Amygdala (tissue), 56 donors: Measurements from ENCODE around the gene COPS3.

ENCODE experiments used
- DNase-seq, 56 donors: peaks; one replicate each; lab custom pipeline; 2025; lab: John Stamatoyannopoulos, UW

The COPS3 gene

DNA sequence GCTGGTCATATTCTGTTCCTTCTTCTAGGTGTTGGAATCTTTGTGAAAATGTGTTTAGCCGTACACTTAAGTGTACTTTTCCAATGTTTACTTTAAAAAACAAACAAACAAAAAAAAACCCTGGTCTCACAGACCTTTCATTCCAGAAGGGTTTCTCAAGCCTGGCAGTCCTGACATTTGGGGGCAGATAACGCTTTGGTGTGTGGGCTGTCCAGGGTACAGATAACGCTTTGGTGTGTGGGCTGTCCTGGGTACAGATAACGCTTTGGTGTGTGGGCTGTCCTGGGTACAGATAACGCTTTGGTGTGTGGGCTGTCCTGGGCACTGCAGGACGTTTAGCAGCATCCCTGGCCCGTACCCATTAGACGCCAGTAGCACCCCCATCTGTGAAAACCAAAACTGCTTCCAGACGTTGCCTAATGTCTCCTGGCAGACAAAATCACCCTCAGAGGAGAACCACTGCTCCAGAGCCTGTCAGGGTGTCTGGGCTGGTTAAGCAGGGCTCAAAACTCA, 28.8 kb downstream of the COPS3 start:
- no peak for DNase-seq

DNA sequence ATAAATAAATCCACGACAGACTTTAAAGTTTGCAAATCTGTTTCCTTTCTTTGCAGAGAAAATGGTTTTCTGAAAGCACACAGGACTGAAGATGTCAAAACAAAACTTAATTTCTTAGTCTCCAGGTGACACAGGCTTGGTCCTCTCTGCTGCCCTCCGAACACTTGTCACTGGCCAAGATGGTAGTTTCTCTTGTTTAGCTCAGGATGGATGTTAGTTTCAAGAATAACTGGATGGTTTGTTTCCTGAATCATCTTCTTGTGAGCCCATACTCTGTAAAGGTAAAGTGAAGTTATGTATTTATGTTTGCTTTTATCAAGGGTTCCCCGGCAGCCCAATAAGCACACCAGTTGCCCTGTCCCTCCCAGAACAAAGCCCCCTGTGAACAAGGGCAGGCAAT, 34.2 kb downstream of the COPS3 start:
- DNase-seq: no peak

DNA sequence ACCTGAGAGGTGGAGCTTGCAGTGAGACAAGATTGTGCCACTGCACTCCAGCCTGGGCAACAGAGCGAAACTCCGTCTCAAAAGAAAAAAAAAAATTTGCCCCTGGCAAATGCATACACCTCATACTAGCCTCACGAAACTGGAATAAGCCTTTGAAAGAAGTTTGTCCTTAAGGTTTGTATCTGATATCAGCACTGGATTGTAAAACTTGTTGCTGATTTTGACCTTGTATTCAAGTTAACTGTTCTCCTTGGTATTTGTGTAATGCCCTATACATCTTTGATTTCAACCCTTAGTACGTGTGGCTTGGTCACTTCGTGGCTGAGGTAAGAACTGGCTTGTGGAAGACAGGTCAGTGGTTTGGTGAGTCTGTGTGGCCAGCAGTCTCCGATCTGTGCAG, 37.9 kb downstream of the COPS3 start:
- DNase-seq: no peak

DNA sequence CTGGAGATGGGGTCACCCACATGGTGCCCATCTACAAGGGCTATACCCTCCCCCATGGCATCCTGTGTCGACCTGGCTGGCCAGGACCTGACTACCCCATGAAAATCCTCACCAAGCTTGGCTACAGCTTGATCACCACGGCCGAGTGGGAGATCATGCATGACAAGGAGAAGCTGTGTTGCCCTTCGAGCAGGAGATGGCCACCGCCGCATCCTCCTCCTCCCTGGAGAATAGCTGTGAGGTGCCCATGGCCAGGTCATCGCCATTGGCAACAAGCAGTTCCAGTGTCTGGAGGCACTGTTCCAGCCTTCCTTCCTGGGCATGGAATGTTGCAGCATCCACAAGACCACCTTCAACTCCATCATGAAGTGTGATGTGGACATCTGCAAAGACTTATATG, 38.8 kb downstream of the COPS3 start:
- DNase-seq: no peak

DNA sequence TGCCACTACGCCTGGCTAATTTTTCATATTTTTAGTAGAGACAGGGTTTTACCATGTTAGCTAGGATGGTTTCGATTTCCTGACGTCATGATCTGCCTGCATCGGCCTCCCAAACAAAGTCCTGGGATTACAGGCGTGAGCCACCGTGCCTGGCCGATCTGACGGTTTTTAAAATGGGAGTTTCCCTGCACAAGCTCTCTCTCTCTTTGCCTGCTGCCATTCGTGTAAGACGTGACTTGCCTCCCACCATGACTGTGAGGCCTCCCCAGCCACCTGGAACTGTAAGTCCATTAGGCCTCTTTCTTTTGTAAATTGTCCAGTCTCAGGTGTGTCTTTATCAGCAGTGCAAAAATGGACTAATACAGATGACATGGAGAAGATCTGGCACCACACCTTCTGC, 39.4 kb downstream of the COPS3 start:
- no peak for DNase-seq

DNA sequence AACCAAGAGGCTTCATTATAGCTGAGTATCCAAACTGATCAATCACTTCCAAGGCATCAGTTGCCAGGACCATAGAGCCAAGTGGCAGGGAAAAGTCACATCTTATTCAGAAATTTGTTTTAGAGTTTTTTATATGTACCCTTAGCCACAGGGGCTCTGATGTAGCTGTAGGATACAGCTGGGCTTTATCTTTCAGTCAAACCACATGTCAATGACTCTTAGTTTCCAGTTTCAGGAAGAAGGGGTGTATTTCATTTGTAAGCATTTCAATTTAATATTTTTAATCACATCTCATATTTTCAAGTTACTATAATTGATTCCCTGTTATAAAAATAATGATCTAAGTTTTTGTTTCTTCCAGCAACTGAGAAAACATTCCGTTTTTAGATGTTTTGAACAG, 41.2 kb downstream of the COPS3 start:
- no peak for DNase-seq

DNA sequence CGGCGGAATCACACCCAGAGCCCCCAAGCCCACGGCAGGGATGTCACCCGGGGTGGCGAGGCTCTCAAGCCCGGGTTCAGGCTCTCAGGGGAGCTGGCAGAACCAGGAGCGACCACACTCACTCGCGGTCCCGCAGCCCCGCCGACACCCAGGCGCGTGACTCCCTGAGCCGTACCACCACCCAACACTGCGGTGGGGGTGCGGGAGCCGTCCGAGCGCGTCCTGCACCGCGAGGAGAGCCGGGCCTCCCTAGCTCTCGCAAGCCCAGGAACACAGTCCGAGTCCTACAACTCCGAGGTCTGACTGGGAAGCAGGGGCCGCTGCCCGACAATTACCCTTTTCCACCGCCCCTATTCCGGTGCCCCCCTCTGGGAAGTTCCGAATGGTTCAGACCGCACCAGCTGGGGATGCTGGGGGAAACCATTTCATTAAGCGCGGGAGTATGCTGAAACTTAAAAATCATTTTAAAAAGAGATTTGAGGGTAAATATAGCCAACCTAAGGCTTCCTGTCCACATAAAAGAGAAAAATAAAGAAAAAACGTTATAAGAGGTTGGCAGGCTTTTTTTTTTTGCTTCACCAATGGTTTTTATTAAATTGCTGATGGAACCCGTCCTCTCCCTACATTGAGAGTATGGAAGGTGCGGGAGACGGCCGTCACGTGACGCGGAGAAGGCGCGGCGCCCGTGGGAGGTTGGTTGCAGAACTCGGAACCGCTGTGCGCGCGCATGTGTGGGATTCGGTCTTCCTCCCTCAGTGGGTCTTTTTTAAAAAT, 43.8 kb downstream of the COPS3 start, which contains the start of gene FLCN:
FLCN (minus strand) TSS at position 143 of the 774 bp plus-strand sequence. CDS start 9,031 bp downstream, outside the sequence.
- DNase-seq: peak; percentile 44 to 95 (median 82)

DNA sequence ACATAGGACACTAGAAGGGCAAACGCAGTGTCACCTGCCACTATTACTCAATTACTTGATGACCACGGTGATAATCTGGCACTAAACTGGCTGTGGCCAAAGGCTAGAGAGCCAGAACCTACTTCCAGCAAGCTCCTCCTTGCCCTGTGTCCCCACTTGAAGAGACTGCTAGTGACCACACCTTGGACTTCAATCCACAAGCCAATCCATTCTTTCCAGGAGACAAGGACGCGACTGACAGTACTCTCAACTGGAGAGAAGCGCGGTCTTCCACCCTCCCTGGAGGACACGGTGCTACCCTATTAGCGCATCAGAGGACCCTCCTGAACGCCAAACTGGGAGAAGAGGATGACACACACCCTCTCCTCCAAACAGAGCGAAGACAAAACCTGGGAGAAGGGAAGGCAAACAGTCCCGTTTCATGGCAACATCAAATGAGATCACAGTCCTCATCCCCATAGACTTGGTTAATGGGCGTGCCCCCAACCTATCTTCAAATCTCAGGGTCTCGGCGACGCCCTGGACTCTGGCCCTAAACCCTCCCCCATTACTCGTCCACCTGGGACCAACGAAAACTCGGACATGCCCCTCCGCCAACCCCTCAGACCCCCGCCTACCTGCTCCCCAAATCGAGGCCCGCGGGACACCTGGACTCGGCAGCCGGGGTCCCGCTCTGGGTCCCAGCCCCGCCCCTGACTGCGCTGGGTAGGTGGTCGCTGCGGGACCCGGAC, 44.6 kb downstream of the COPS3 start:
- DNase-seq: peak in 6 of 56 donors; percentile 16 to 44 (median 20)

DNA sequence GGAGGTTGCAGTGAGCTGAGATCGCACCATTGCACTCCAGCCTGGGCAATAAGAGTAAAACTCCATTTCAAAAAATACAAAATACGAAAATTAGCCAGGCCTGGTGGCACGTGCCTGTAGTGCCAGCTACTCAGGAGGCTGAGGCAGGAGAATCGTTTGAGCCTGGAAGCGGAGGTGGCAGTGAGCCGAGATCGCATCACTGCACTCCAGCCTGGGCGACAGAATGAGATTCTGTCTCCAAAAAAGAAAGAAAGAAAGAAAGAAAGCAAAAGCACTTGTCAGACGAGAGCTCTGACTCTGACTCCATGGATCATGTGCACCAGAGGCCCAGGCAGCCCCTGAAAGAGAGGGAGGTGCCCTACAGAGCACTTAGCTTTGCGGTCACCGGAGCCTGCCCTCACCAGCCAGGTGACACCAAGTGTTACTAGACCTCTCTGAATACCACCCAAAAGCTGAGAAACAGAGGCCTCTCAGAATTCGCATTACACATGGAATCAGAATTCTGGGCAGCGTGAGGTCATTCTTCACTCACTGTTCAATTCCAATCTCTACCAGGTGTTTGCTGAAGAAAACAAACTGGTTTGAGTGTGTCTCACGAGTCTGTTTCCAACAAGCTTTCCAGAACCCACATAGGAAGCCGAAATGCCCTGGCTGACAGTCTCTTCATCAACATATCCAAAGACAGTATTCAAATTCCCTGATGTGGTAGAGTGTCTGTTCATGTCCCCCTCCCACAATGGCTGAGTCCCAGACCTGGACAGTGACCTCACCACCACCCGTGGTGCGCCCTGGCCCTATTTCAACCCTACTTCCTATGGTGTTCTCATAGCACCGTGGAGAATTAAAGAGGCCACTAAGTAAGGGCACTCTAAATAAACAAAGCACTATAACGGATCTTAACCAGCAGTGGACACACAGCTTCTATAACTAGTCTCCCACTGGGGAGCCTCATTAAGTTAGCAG, 45.6 kb downstream of the COPS3 start:
- peak in 8 of 56 donors; percentile 12 to 48 (median 27) for DNase-seq

DNA sequence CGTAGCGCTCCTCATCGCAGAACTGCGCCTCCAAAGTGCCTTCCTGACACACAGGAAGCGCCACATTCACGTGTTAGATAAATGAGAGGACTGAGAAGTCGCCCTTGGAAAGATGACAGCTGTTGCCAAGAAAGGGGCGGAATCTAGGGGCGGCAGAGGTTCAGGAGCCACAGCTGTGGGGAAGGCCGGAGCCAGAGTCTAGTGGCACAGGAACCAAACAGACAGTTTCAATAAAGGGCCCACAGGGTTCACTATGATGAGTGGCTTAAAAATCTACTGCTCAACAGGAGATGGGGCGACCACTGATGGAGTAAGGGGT, 48.8 kb downstream of the COPS3 start:
- DNase-seq: no peak

DNA sequence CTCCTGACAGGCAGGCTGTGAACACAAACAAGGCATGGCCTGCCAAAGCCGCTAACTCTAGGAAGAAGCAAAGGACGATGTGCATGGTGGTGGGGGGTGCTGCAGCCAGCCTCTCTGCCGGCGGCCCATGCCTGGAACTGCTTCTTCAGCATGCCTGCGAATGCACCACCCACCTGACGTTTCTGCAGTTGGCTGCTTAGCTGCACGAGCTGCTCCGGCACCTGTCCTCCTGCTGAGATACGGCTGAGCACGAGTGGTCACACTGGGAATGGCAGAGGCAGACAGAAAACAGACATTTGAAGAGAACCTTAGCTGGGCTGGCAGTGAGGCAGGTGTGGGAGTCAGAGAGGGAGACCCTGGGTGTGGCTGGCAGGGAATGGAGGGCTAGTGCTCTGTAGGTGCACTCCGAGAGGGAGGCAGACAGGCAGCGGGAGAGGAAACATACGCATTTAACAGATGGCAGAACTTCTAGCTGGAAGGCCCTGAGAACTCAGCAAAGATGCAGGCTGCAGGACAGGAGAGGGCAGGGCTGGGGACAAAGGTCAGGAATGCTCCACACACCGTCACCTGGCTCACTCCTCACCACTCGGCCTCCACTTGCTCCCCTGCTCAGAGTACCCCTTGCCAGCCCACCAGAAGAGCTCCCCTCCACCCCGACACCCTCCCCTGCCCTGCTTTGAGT, 49.3 kb downstream of the COPS3 start:
- peak in 1 of 56 donors; percentile 9 for DNase-seq

DNA sequence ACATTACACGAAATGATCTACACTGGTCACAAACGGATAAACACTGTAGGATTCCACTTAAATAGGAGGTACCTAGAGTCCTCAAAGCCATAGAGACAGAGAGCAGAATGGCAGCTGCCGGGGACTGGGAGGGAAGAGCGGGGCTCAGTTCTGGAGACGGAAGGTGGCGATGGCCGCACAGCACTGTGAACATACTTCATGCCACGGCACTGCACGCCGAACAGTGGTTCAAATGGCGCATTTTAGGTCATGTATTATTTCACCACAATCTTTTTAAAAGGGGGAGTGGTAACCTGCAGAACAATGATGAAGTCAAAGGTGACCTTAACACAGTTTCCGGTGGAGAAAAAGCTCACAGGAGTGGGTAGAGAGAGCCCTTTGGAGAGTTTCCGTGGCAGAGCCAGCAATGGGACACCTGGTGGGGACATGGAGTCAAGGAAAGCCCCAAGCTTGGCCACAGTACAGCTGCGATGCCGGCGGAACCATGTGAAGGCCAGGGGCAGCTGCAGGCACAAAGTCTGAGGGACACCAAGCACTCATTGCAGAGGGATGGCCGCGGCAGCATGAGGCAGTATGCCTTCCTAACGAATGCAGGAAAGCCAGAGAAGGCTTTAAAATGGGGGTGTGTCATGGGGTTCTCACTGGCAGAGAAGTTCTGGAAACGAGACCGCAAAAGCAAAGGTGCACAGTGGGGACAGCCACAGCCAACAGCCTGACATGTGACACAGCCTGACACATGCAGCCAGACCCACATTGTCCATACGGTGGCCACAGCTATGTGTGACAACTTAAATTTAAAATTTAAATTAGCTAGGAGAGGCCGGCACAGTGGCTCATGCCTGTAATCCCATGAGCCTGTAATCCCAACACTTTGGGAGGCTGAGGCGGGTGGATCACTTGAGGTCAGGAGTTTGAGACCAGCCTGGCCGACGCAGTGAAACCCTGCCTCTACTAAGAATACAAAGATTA, 51.3 kb downstream of the COPS3 start:
- no peak for DNase-seq

DNA sequence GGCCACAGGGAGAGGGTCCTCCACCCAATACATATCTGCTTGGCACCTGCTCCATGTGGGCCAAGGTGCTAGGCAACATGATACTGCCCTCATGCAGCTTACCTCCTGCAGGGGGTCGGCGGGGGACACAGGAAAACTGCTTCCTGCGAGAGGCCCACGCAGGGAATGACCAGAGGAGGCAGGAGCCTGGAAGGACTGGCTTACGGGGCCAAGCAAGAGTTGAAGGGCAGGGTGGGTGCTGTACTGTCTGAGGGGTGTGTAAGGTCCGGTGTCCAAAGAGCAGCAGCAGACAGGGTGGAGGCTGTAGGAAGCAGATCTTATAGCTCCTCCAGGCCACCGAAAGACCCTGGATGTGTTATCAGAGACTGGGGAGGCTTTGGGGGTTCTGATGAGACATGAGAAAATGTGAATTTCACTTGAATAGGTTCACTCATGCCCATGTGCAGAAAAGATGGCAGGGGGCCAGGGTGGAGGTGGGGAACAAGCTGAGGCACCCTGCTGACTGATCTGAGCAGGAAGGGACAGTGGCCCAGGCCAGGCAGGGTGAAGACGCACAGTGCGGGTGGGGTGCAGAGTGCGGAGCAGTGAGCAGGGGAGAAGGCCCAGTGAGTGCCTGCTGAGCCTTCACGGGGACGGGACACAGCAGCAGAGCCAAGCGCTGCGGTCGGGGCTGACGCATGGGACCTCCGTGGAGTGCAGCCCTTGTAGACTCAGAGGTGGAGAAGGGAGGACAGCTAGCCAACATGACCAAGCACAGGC, 52.3 kb downstream of the COPS3 start:
- DNase-seq: peak in 7 of 56 donors; percentile 6 to 31 (median 28)

DNA sequence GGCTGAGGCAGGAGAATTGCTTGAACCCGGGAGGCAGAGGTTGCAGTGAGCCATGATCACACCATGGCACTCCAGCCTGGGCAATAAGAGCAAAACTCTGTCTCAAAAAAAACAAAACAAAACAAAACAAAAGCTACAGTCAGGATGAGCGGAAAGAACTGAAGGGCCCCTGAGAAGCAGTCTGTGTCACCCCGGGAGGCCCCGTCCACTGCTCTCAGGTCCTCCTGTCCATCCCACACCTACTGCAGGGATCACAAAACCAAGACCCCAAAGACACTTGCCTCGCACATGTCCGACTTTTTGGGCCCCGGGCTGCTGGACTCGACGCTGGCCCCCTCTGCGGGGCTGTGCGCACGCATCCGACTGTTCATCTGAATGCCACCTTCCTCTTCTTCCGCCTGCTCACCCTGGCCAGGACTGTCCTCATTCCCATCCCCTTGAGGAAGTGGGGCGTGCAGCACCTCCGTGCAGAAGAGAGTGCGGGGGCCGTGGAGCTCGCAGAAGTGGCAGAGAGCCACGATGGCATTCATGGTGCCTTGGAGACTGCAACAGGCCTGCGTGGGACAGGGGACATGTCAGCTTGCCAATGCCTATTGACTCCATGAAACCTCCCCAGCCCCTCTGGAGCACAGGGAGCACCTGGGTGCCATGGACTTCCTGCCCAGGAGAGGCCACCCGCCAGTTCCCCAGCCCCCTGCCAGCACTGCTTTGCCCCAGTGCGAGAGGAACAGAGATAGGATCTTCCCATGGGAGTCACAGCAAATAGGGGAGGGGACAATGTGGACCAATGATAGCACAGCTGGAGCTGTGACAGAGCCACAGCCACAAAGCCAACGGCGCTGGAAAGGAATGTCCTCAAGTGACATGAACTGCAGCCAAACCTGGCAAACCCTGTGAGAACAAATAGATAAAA, 53.2 kb downstream of the COPS3 start:
- no peak for DNase-seq

DNA sequence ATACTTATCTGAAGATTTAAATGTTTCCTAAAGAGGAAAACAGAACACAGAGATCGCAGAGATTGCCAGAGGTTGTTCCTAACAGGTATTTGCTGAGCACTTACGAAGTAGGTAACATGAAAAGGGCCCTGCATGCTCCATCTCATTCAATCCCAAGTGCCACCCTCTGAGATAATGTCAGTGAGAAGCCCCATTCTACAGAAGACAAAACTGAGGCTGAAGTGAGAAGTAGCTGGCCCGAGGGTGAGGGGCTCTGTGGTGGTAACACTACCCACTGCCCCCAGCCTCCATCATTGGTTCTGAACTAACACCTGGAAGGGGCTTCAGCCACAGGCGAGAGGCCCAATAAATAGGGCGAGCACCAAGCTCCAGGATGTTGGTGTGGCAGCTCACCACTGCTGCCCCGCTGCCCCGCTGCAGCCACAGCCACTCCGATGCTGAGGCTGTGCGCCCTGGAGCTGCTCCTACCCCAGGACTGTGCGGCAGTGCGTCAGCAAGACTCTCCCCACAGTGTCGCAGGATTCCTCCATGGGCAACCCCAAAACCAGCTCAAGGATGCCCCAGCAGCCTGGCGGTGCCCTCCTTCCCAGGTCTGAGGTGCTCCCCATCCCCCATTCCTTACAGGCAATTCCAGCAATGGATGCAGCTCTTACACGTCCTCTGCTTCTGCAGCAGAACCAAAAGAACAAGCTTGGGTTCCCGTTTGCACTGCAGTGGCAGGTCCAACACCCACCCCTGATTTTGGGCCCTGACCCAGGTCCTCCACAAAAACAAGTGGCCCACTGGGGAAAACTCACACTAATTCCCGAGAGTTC, 54.4 kb downstream of the COPS3 start:
- no peak for DNase-seq

DNA sequence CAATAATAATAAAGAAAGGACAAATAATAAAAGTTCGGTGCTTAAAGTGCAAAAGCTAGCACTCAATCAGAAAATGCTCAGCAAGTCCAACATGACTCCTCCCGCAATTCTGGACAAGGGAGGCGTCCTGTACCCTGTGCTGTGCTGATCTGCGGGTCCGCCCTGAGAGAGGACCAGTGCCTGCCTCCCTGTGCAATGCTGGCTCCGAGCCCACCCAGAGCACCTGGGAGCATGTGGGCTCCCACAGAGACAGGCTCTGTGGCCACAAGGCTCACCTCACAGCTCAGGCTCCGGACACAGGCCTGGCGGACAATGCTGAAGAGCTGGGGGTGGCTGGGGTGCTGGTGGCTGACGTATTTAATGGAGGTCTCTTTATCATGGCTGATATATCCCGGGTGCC, 55.1 kb downstream of the COPS3 start:
- no peak for DNase-seq
